ENCODE measurements around the gene MACF1.

GRCh38 chr1:39269791-39270342, 65.4 kb downstream of the MACF1 start:
- no peak for TF ChIP-seq POLR2A (IDR thresholded peaks at IDR 0.05)
- TF ChIP-seq, protein P1, sequence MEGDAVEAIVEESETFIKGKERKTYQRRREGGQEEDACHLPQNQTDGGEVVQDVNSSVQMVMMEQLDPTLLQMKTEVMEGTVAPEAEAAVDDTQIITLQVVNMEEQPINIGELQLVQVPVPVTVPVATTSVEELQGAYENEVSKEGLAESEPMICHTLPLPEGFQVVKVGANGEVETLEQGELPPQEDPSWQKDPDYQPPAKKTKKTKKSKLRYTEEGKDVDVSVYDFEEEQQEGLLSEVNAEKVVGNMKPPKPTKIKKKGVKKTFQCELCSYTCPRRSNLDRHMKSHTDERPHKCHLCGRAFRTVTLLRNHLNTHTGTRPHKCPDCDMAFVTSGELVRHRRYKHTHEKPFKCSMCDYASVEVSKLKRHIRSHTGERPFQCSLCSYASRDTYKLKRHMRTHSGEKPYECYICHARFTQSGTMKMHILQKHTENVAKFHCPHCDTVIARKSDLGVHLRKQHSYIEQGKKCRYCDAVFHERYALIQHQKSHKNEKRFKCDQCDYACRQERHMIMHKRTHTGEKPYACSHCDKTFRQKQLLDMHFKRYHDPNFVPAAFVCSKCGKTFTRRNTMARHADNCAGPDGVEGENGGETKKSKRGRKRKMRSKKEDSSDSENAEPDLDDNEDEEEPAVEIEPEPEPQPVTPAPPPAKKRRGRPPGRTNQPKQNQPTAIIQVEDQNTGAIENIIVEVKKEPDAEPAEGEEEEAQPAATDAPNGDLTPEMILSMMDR (IDR thresholded peaks at IDR 0.05): no peak
